Caco-2 (cell line): ENCODE data around the gene FHOD1. TPM values are rescaled to one million over a fixed set of nuclear protein-coding genes. Genes with fewer than 3 reads are reported as not detected.
A peak's percentile ranks its signal among the peaks of the same experiment; 100 is the strongest.

ENCODE experiments used
- BruUV-seq: library from RNA; stranded (reverse); fragments of 400-500 nt; replicated peaks from 2 replicates; lab custom pipeline; 2021; lab: Mats Ljungman, UMichigan
- CTCF ChIA-PET: fragments of 300-600 bp; sonication (Branson Sonifier 250); formaldehyde crosslinking; loops from one replicate; lab custom pipeline; 2022; ENCODE audit warnings: antibody characterized with exemption; lab: Charles Lee
- POLR2A ChIA-PET: fragments of 300-600 bp; sonication (Branson Sonifier 250); formaldehyde crosslinking; loops from one replicate; lab custom pipeline; 2022; ENCODE audit warnings: antibody characterized with exemption; lab: Charles Lee
- DNase-seq, 2 experiments: peaks; one replicate each; pipeline versions ENCODE4 v3.0.0 to v3.0.0-alpha.2; 2020 to 2022
- H3K27me3 ChIP-seq: replicated peaks from 2 replicates; pipeline ENCODE4 v1.6.0; 2011; ENCODE audit warnings: low read length; ENCODE audit not compliant: control insufficient read depth, insufficient read depth
- H3K36me3 ChIP-seq: 2 replicates; pipeline ENCODE4 v1.5.1; 2011; ENCODE audit warnings: low read length; ENCODE audit not compliant: control insufficient read depth, insufficient read depth
- H3K4me1 ChIP-seq: fragments of 250-450 bp; sonication (Bioruptor Pico); 2 replicates; pipeline ENCODE4 v1.5.1; 2020; ENCODE audit warnings: mild to moderate bottlenecking
- H3K4me3 ChIP-seq: 2 replicates; pipeline ENCODE4 v1.5.1; 2011; ENCODE audit warnings: low read depth, mild to moderate bottlenecking, control low read depth, low read length
- H3K9me3 ChIP-seq: fragments of 250-450 bp; sonication (Bioruptor Pico); 2 replicates; pipeline ENCODE4 v1.5.1; 2020; ENCODE audit warnings: mild to moderate bottlenecking, moderate library complexity
- H3K27ac Mint-ChIP-seq: one replicate; pipeline ENCODE4 v1.8.0; 2022; ENCODE audit warnings: mixed read lengths; ENCODE audit not compliant: unreplicated experiment
- H3K27me3 Mint-ChIP-seq: one replicate; pipeline ENCODE4 v1.8.0; 2022; ENCODE audit warnings: mixed read lengths; ENCODE audit not compliant: insufficient read depth, unreplicated experiment
- H3K36me3 Mint-ChIP-seq: one replicate; pipeline ENCODE4 v1.8.0; 2022; ENCODE audit warnings: mild to moderate bottlenecking, mixed read lengths; ENCODE audit not compliant: insufficient read depth, unreplicated experiment
- H3K4me1 Mint-ChIP-seq: one replicate; pipeline ENCODE4 v1.8.0; 2022; ENCODE audit warnings: low read depth, mixed read lengths; ENCODE audit not compliant: unreplicated experiment
- H3K4me3 Mint-ChIP-seq: one replicate; pipeline ENCODE4 v1.8.0; 2022; ENCODE audit warnings: mild to moderate bottlenecking, moderate library complexity, mixed read lengths; ENCODE audit not compliant: unreplicated experiment
- H3K9me3 Mint-ChIP-seq: one replicate; pipeline ENCODE4 v1.8.0; 2022; ENCODE audit warnings: mixed read lengths; ENCODE audit not compliant: unreplicated experiment
- intact Hi-C: fragments of 100-400 bp; cut with micrococcal nuclease; formaldehyde crosslinking; loops from one replicate; pipeline ENCODE4 v1.10.0; 2022; ENCODE audit not compliant: unreplicated experiment
- total RNA-seq: library from RNA; stranded (reverse); gene quantifications from 2 replicates; pipeline ENCODE4 v1.2.3, GENCODE V29; 2022
- TF ChIP-seq, protein P1 (sequence below), 2 experiments: fragments of 200-600 bp in 1 of 2; IDR thresholded peaks; 1 replicate in 1 of 2; 2 replicates in 1 of 2; pipeline versions ENCODE4 v1.5.1 to v1.8.0; 2011 to 2022; ENCODE audit warnings: antibody characterized with exemption in 1 of 2, control low read depth in 1 of 2, inconsistent platforms in 1 of 2, low read depth in 1 of 2, low read length in 1 of 2, mild to moderate bottlenecking in 1 of 2, moderate library complexity in 1 of 2; ENCODE audit not compliant: insufficient read depth in 1 of 2, severe bottlenecking in 1 of 2, unreplicated experiment in 1 of 2

Gene FHOD1
- total RNA-seq, 1 experiment from 2014 or later = 69.0 TPM

DNA sequence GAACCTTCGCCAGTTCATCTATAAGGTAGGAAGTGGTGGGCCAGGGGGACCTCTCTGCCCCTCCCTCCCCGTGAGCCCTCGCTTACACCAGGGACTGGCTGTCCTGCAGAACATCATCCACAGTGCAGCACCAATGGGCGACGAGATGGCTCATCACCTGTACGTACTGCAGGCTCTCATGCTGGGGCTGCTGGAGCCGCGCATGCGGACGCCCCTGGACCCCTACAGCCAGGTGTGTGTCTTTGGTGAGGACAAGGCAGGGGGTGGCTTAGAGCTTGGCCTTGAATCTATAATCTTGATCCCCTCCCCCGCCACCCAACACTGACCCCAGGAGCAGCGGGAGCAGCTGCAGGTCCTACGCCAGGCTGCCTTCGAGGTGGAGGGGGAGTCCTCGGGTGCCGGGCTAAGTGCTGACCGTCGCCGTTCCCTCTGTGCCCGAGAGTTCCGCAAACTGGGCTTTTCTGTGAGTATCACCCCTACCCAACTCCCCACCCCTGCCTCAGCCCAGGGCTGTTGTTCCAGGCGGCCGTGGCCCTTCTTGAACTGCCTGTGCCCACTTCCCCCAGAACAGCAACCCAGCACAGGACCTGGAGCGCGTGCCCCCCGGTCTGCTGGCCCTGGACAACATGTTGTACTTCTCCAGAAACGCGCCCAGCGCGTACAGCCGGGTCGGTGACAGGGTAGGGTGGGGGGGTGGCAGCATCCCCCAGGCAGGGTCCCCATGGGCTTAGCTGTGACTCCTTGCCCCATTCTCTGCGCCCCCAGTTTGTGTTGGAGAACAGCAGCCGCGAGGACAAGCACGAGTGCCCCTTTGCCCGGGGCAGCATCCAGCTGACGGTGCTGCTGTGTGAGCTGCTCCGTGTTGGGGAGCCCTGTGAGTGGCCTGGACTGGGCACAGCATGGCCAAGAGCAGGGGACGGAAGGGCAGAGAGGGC is 45.6 kb downstream of the FHOD1 start:
- H3K36me3 Mint-ChIP-seq = peaks cover 51% of the 10 kb centered on the region
- peaks cover 24% of the 10 kb centered on the region for H3K4me1 ChIP-seq

DNA sequence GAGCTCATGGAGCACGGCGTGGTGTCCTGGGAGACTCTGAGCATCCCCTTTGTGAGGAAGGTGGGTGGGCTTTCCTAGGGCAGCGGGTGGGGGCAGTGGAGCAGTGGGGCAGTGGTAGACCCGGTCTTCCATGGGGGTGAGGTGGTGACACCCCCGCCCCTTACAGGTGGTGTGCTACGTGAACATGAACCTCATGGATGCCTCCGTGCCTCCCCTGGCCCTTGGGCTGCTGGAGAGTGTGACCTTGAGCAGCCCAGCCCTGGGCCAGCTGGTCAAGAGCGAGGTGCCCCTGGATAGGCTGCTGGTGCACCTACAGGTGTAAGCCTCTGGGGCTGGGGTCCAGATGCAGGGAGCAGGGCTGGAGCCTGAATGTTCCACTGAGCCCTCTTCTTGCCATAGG is 46.8 kb downstream of the FHOD1 start:
- TF ChIP-seq, protein P1, sequence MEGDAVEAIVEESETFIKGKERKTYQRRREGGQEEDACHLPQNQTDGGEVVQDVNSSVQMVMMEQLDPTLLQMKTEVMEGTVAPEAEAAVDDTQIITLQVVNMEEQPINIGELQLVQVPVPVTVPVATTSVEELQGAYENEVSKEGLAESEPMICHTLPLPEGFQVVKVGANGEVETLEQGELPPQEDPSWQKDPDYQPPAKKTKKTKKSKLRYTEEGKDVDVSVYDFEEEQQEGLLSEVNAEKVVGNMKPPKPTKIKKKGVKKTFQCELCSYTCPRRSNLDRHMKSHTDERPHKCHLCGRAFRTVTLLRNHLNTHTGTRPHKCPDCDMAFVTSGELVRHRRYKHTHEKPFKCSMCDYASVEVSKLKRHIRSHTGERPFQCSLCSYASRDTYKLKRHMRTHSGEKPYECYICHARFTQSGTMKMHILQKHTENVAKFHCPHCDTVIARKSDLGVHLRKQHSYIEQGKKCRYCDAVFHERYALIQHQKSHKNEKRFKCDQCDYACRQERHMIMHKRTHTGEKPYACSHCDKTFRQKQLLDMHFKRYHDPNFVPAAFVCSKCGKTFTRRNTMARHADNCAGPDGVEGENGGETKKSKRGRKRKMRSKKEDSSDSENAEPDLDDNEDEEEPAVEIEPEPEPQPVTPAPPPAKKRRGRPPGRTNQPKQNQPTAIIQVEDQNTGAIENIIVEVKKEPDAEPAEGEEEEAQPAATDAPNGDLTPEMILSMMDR (IDR thresholded peaks at IDR 0.05; ENCODE audit: insufficient read depth in 1 of 2, low read depth in 1 of 2, low read length in 1 of 2, severe bottlenecking in 1 of 2, unreplicated experiment in 1 of 2) = no peak
- Mint-ChIP-seq H3K27me3 (no peaks in the 10 kb centered on the region), H3K4me1 (peaks cover 23% of the 10 kb centered on the region), H3K36me3 (peaks cover 53% of the 10 kb centered on the region), H3K27ac (peak overlapping the region; percentile 50), H3K9me3 (no peaks in the 10 kb centered on the region), H3K4me3 (peak overlapping the region; percentile 84)
- DNase-seq = no peak
- CTCF ChIA-PET = interaction anchor here (0.6 kb wide), 3 partner anchors 265 to 1508 kb away, joined by 3 to 5 read pairs (median 3); no protein-coding TSS in a partner anchor
- Histone ChIP-seq H3K9me3 (no peaks in the 10 kb centered on the region), H3K4me3 (peak overlapping the region; percentile 95), H3K36me3 (peaks cover 7% of the 10 kb centered on the region), H3K27me3 (no peaks in the 10 kb centered on the region), H3K4me1 (peaks cover 27% of the 10 kb centered on the region)
- BruUV-seq = no TSS peak
- POLR2A ChIA-PET = interaction anchor here (0.9 kb wide), 1 partner anchor 49 kb away, joined by 3 read pairs; no protein-coding TSS in a partner anchor
- intact Hi-C loops = no loop called here

More for the DNA sequence above, 45.6 kb downstream of the FHOD1 start:
- no peak overlapping the region for H3K4me3 ChIP-seq
- Mint-ChIP-seq H3K9me3 (no peaks in the 10 kb centered on the region), H3K4me3 (no peak overlapping the region), H3K4me1 (peaks cover 19% of the 10 kb centered on the region), H3K27ac (no peak overlapping the region), H3K27me3 (no peaks in the 10 kb centered on the region)
- no peaks in the 10 kb centered on the region for H3K9me3 ChIP-seq
- BruUV-seq = TSS peak; percentile 10
- TF ChIP-seq, protein P1 (IDR thresholded peaks at IDR 0.05; ENCODE audit: insufficient read depth in 1 of 2, low read depth in 1 of 2, low read length in 1 of 2, severe bottlenecking in 1 of 2, unreplicated experiment in 1 of 2) = no peak
- no peak for DNase-seq
- peaks cover 4% of the 10 kb centered on the region for H3K36me3 ChIP-seq
- ChIA-PET CTCF (no interaction called here), POLR2A (interaction anchor here (1.0 kb wide), 1 partner anchor 44 kb away, joined by 3 read pairs; no protein-coding TSS in a partner anchor)
- intact Hi-C loops = no loop called here
- H3K27me3 ChIP-seq = no peaks in the 10 kb centered on the region

DNA sequence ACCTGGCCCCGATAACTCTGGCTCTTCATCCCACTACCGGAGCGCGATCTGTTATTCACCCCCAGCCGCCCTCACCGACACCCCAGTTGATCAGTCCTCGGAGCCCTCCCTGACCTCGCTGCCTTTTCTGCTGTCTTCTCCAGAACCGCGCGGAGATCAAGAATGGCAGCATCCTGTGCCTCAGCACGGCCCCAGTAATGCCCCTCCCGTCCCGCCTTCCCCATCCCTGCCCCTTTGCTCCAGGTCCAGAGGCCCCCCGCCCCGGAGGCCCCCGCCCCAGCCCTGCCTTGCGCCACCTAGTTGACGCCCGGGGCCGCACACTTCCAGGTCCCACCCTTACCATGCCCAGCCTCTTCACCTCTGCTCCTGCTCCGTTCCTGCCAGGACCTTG is 47.5 kb downstream of the FHOD1 start:
- peak; percentile 71 to 73 for DNase-seq
- intact Hi-C loops = loop anchor here (1.0 to 2.0 kb wide), 2 partner anchors 15 to 27 kb away; partner anchors contain the start of gene TMEM208
- Histone ChIP-seq H3K36me3 (peaks cover 8% of the 10 kb centered on the region), H3K9me3 (no peaks in the 10 kb centered on the region), H3K4me1 (peaks cover 27% of the 10 kb centered on the region), H3K27me3 (no peaks in the 10 kb centered on the region), H3K4me3 (peak overlapping the region; percentile 95)
- H3K36me3 Mint-ChIP-seq = peaks cover 59% of the 10 kb centered on the region
- peak overlapping the region; percentile 50 for H3K27ac Mint-ChIP-seq
- POLR2A ChIA-PET = interaction anchor here (0.9 to 1.4 kb wide), 3 partner anchors 27 to 48 kb away, joined by 3 to 4 read pairs (median 3); partner anchors contain the start of gene TMEM208
- H3K4me1 Mint-ChIP-seq = peaks cover 23% of the 10 kb centered on the region
- CTCF ChIA-PET = interaction anchor here (0.6 to 2.7 kb wide), 4 partner anchors 28 to 1509 kb away, joined by 3 to 24 read pairs (median 6); partner anchors contain the start of genes FHOD1, SLC9A5 and TMEM208
- TF ChIP-seq, protein P1 (IDR thresholded peaks at IDR 0.05; ENCODE audit: insufficient read depth in 1 of 2, low read depth in 1 of 2, low read length in 1 of 2, severe bottlenecking in 1 of 2, unreplicated experiment in 1 of 2) = peak; percentile 52 to 78
- no peaks in the 10 kb centered on the region for H3K9me3 Mint-ChIP-seq
- peak overlapping the region; percentile 84 for H3K4me3 Mint-ChIP-seq
- no peaks in the 10 kb centered on the region for H3K27me3 Mint-ChIP-seq
- BruUV-seq = no TSS peak
